ENCODE results near the gene CHTF18.

- TF ChIP-seq CTCF (conservative IDR thresholded peaks at IDR 0.05; ENCODE audit: low read depth, low read length) = no peak
- TF ChIP-seq BHLHE40 (IDR thresholded peaks at IDR 0.05; ENCODE audit: low read depth, low read length) = no peak
- TF ChIP-seq MAFK (IDR thresholded peaks at IDR 0.05; ENCODE audit: low read depth, low read length) = no peak
- TF ChIP-seq POLR2A (IDR thresholded peaks at IDR 0.05; ENCODE audit: low read depth, low read length) = no peak
- no peak for TF ChIP-seq USF2 (IDR thresholded peaks at IDR 0.05; ENCODE audit: low read depth, low read length)
Measured at GRCh38 chr16:801584-802363, 13.4 kb downstream of the CHTF18 start.
